HG03108 (cell line): ENCODE measurements around the gene SH3D19.
"Not testable (repeated sequence)": the region's sequence is repeated elsewhere in the genome, so short reads cannot be mapped to it uniquely, and the experiment has no call there.

Experiments
- ATAC-seq: cut with Tn5 transposase; IDR thresholded peaks from one replicate; pipeline ENCODE4 v1.9.1; 2021; ENCODE audit warnings: moderate library complexity; ENCODE audit not compliant: unreplicated experiment

Gene SH3D19

GRCh38 chr4:151276787-151277562 lies 48.4 kb downstream of the SH3D19 start, which contains the start of gene PRSS48:
Gene PRSS48, plus strand, starts transcription at chr4:151277161. Its CDS starts 12 bp downstream, at chr4:151277173.
- ATAC-seq, result no peak

- not testable (repeated sequence) for ATAC-seq
Measured at GRCh38 chr4:151268905-151269304, 56.5 kb downstream of the SH3D19 start.

DNA sequence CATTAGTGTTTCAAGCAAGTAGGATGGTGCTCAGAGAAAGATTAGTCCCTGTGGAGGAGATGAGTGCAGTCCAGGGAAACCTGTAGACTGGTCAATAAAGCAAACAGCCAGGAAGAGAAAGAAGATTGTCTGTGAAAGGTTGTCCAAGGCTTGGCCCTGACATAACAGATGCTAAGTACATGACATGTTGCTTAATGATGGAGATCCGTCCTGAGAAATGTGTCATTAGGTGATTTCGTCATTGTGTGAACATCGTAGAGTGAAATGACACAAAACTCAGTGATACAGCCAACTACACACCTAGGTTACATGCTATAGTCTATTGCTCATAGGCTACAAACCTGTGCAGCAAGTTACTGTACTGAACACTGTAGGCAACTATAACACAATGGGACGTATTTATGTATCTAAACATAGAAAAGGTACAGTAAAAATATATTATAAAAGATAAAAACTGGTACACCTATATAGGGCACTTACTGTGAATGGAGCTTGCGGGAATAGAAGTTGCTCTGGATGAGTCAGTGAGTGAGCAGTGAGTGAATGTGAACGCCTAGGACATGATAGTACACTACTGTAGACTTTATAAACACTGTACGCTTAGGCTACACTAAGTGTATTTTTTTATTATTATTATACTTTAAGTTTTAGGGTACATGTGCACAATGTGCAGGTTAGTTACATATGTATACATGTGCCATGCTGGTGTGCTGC lies 57.4 kb downstream of the SH3D19 start:
- ATAC-seq, result no peak

GRCh38 chr4:151267104-151267503 lies 58.3 kb downstream of the SH3D19 start:
- no peak for ATAC-seq

DNA sequence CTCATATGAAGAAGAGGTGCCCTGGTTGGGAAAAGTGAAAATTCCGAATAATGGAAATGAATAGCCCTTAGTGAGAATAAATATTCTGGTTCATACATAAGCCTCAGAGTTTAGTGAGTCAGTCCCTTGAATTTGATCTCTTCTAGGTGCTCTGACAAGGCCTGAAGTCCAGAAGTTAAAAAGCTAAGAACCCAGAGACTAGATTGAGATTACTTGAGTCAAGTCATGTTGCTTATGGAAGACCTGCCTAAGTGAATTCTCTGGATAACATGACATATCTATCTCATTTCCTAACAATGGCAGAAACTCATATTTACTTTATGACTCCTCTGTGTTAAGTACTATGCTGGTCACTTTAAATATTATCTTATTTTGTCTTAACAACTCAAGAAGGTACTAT lies 58.9 kb downstream of the SH3D19 start:
- ATAC-seq, result no peak

DNA sequence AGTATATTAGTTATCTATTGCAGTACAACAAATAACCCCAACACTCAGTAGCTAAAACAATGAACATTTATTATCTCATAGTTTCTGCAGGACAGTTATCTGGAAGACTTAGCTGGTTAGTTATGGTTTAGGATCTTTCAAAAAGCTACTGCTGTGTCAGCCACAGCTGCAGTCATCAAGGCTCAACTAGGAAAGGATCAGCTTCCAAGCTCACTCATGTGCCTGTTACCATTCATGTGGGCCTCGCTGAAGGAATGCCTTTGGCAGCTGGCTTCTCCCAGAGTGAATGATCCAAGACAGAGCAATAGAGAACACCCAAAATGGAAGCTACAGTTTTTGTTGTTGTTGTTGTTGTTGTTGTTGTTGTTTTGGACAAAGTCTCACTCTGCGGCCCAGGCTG lies 62.0 kb downstream of the SH3D19 start:
- no peak for ATAC-seq

- ATAC-seq, result no peak
Measured at GRCh38 chr4:151260526-151260925, 64.9 kb downstream of the SH3D19 start.

DNA sequence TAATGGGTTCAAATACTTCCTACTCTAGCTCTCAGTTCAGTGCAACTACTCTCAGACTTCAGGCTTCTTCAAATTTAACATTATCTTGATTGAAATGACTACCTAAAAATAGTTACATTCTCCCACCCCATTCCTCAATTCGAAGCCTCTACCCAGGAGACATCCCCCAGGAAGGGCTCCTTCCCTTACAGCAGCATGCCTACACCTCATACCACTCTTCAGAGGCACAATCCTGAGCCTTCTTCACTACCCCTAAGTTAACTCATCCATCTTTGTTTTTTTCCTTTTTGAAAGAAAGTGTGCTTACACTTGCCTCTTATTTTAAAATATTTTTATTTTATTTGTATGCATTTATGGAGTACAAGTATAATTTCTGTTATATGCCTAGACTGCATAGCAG lies 65.7 kb downstream of the SH3D19 start:
- no peak for ATAC-seq

DNA sequence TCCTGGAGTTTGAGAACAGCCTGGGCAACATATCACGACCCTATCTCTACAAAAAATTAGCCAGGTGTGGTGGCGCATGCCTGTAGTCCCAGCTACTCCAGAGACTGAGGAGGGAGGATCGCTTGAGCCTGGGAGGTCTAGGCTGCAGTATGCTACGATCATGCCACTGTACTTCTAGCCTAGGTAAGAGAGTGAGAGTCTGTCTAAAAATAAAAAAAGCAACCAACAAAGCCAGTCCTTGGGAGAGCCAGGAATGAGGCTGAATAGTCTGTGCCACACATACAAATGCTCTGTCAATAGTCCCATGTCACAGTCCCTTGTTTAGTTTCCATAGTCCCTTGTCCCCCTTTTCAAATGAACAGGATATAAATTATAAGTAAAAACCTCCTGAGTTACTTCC lies 67.7 kb downstream of the SH3D19 start:
- no peak for ATAC-seq

GRCh38 chr4:151256134-151256533 lies 69.3 kb downstream of the SH3D19 start:
- ATAC-seq, result no peak

DNA sequence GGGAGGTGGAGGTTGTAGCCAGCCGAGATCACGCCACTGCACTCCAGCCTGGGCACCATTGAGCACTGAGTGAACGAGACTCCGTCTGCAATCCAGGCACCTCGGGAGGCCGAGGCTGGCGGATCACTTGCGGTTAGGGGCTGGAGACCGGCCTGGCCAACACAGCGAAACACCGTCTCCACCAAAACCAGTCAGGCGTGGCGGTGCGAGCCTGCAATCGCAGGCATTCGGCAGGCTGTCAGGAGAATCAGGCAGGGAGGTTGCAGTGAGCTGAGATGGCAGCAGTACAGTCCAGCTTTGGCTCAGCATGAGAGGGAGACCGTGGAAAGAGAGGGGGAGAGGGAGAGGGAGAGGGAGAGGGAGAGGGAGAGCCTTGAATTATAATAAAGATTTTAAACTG lies 69.7 kb downstream of the SH3D19 start:
- ATAC-seq, result not testable (repeated sequence)

DNA sequence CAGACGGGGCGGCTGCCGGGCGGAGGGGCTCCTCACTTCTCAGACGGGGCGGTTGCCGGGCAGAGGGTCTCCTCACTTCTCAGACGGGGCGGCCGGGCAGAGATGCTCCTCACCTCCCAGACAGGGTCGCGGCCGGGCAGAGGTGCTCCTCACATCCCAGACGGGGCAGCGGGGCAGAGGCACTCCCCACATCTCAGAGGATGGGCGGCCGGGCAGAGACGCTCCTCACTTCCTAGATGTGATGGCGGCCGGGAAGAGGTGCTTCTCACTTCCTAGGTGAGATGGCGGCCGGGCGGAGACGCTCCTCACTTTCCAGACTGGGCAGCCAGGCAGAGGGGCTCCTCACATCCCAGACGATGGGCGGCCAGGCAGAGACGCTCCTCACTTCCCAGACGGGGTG lies 70.2 kb downstream of the SH3D19 start:
- ATAC-seq, result not testable (repeated sequence)

DNA sequence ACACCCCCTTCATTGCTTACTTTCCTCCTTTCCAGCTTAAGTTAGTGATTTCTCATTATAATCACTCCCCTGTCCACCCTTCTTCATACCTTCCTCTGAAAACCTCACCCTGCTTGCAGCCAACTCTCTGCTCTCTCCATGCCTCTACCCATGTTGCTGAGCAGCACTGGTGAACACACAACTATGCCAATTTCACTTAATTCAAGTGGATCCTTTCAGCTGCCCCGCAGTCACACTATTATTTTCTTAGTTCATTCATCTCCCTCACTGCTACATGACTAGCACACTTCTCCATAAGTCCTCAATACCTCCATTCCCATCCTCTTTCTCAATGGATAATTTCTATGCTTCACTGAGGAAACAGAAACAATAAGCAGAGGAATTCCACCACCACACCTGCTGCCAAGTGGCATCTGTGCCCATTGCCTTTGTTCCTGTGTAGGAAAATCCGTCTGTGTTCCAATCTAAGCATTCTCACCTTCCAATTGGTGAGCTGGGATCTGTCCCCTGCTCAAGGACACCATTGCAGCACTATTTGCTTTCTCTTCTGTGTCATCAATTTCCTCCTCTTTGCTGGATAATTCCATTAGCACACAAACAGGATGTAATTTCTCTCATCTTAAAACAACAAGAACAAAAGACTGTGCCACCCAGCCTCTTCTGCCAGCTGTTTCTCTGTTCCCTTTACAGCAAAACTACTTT lies 73.7 kb downstream of the SH3D19 start:
- no peak for ATAC-seq

DNA sequence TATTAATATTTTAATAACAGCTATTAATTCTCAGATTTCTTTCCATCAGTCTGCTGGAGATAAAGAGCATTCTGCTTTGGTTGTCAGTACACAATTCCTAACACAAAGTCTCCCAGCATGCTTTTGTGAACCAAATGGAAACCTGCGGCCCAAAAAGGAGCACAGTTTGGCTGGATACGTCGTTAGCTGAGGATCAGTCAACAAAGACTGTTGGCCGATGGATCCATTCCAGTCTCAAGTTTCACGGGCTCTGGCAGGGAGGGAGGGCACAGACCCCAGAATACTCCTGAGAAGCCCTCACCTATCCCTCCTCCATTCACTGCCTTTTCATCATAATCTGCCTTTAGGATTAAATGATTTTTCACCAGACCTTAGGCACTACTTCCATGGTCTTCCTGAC lies 74.7 kb downstream of the SH3D19 start:
- ATAC-seq, result no peak

DNA sequence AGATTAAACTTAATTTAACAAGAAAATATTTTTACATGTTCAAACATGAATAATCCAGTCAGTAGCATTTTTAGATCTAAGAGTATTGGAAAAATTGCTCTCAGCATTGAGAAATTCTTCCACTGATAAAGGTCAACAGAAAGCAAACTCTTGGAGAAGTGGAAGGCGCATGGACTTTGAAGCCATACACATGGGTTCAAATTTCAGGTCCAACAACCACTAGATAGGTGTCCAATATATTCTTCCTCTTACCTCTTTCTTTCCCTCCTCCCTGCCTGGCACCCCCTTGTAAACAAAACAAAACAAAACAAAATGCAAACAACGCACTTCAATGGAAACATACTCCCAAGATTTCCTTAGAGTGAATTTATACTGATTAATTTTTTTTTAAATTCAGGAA lies 76.9 kb downstream of the SH3D19 start:
- ATAC-seq, result no peak

DNA sequence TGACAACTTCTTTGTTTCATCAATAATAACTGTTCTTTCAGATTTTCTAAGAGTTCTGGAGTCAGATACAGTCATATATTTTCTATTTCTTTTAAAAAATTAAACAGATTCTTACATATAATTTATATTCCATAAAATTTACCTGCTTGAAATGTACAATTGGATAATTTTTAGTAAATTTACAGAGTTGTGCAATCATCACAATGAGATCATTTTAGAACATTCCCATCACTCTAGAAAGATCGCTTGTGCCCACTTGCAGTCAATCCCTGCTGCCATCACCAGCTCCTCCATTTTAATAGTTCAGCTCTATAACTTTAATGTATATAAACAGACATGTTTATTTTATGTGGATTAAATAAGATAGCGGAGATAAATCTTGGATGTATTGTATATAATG lies 78.0 kb downstream of the SH3D19 start:
- ATAC-seq, result no peak

DNA sequence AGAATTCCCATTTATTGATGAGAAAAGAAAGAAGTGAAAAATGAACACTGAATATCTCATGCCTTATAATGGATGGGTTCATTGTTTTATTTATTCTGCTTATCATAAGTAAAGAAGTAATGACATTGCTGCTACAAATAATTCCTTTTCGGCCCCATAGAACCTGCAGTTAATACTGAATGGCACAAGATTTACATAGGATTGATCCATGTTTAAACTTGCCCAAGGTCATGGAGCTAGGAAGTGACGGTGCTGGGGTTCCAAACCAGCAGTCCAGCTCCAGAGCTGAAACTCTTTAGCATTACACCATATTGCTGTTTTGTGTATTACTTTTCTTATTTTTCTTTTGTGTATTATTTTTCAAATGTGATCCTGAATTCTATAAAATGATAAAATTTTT lies 78.7 kb downstream of the SH3D19 start:
- ATAC-seq, result no peak

DNA sequence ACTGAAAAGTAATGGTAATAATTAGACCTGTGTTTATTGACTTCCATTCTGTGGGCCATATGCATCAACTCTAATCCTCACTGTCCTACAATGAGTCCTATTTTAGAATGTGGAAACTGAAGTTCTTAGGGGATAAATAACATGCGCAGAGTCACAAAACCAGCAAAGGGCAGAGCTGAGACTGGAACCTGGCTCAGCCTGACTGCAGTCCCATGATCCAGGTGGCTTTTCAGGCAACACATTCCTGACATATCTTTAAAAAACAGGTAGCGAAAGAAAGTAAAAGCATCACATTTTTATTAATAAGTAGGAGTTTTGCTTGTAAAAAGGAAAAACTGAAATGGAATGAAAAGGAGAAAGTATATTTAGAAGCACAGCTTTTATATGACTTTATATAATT lies 83.1 kb downstream of the SH3D19 start:
- no peak for ATAC-seq

- ATAC-seq, result no peak
Measured at GRCh38 chr4:151239608-151240007, 85.8 kb downstream of the SH3D19 start.

DNA sequence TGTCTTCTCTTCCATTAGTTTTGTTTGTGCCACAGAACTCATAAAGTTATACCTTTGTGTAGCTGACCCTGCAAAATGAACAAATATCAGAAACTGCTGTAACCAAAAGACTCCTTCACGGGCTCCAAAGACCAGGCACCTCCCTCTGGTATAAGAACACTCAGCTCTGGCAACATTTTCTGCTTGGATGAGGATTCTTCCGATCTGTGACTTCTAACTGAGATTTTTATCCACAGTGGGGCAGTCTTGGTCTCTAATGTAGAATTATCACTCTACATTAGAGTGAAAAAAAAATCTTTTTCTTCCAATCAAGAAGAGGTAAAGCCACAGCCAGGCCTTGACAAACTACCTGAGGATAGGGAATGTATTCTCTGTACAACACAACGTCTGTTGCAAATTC lies 86.9 kb downstream of the SH3D19 start:
- no peak for ATAC-seq

DNA sequence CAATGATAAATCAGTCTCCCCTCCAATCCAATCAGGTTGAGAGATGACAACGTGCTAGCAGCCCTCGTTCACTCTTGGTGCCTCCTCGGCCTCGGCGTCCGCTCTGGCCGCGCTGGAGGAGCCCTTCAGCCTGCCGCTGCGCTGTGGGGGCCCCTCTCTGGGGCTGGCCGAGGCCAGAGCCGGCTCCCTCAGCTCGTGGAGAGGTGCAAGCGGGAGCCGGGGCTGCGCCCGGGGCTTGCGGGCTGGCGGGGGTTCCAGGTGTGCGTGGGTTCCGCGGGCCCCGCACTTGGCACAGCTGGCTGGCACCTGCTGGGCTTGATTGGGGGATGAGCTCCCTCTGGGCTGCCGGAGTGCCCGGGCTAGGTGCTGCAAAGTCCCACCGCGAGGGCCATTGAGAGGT lies 89.4 kb downstream of the SH3D19 start:
- ATAC-seq, result no peak

GRCh38 chr4:151235373-151235772 lies 90.0 kb downstream of the SH3D19 start:
- ATAC-seq, result not testable (repeated sequence)
